Peyer's patch (tissue), 4 donors: ENCODE measurements around the gene UTY.

Experiments used
- POLR2A ChIP-seq, 2 donors: fragments of 450-650 bp; IDR thresholded peaks; one replicate each; pipeline ENCODE4 v1.5.1; 2017; ENCODE audit warnings: antibody characterized with exemption in 2 of 2, mild to moderate bottlenecking in 2 of 2, moderate library complexity in 2 of 2
- TF ChIP-seq, protein P1 (sequence below), 6 experiments: fragments of 450-650 bp in 4 of 6; fragments of 200-600 bp in 2 of 6; sonication (generic) in 1 of 6; IDR thresholded peaks; one replicate each; pipeline ENCODE4 v1.5.1; 2017 to 2019; ENCODE audit warnings: antibody characterized with exemption in 6 of 6, mild to moderate bottlenecking in 3 of 6, moderate library complexity in 1 of 6

DNA sequence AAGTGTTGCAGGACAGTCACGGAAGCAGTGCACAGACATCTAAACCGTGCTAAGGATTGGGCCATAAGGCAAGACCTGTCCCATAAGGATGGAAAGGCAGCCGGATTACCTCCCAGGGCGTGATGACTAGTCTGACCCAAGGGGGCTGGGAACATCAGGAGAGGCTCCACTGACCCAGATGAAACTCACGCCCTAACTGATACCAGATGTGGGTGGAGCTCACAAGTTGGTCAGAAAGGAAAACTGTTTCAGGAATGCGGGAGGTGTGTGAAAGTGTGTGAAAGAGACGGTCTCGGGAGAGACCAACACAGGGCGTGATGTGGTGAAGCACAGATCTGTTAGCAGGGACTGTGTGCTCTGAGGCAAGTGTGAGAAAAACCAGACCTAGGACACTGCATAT is 140.5 kb downstream of the UTY start:
- no peak for TF ChIP-seq POLR2A (IDR thresholded peaks at IDR 0.05)
- TF ChIP-seq, protein P1, sequence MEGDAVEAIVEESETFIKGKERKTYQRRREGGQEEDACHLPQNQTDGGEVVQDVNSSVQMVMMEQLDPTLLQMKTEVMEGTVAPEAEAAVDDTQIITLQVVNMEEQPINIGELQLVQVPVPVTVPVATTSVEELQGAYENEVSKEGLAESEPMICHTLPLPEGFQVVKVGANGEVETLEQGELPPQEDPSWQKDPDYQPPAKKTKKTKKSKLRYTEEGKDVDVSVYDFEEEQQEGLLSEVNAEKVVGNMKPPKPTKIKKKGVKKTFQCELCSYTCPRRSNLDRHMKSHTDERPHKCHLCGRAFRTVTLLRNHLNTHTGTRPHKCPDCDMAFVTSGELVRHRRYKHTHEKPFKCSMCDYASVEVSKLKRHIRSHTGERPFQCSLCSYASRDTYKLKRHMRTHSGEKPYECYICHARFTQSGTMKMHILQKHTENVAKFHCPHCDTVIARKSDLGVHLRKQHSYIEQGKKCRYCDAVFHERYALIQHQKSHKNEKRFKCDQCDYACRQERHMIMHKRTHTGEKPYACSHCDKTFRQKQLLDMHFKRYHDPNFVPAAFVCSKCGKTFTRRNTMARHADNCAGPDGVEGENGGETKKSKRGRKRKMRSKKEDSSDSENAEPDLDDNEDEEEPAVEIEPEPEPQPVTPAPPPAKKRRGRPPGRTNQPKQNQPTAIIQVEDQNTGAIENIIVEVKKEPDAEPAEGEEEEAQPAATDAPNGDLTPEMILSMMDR (IDR thresholded peaks at IDR 0.05), result no peak
